ENCODE data around the gene FAM221B.

The FAM221B gene

GRCh38 chr9:35856882-35857281 lies 28.4 kb upstream of the FAM221B start:
- intact Hi-C loops (cut with micrococcal nuclease) = no loop called here
- Mint-ChIP-seq H3K27ac (no peak overlapping the region), H3K27me3 (peaks cover 96% of the 10 kb centered on the region), H3K4me3 (no peak overlapping the region), H3K36me3 (ENCODE audit: low read depth) (no peaks in the 10 kb centered on the region), H3K4me1 (ENCODE audit: low read depth) (peaks cover 23% of the 10 kb centered on the region), H3K9me3 (no peaks in the 10 kb centered on the region)

GRCh38 chr9:35856206-35856605 lies 27.7 kb upstream of the FAM221B start:
- H3K36me3 Mint-ChIP-seq (ENCODE audit: low read depth) = no peaks in the 10 kb centered on the region
- H3K27me3 Mint-ChIP-seq = peaks cover 96% of the 10 kb centered on the region

GRCh38 chr9:35854091-35854762 lies 25.7 kb upstream of the FAM221B start:
- H3K27me3 Mint-ChIP-seq = peaks cover 89% of the 10 kb centered on the region
- no peak overlapping the region for H3K27ac Mint-ChIP-seq
- H3K4me1 Mint-ChIP-seq (ENCODE audit: low read depth) = peaks cover 15% of the 10 kb centered on the region
- intact Hi-C loops (cut with micrococcal nuclease) = no loop called here
- H3K9me3 Mint-ChIP-seq = no peaks in the 10 kb centered on the region
- H3K36me3 Mint-ChIP-seq (ENCODE audit: low read depth) = no peaks in the 10 kb centered on the region
- H3K4me3 Mint-ChIP-seq = no peak overlapping the region

More at GRCh38 chr9:35856206-35856605, 27.7 kb upstream of the FAM221B start:
- Mint-ChIP-seq H3K4me3 (no peak overlapping the region), H3K27ac (no peak overlapping the region), H3K4me1 (ENCODE audit: low read depth) (peaks cover 23% of the 10 kb centered on the region), H3K9me3 (no peaks in the 10 kb centered on the region)
- intact Hi-C loops (cut with micrococcal nuclease) = no loop called here

- intact Hi-C loops (cut with micrococcal nuclease) = no loop called here
- H3K4me3 Mint-ChIP-seq = no peak overlapping the region
- peaks cover 89% of the 10 kb centered on the region for H3K27me3 Mint-ChIP-seq
- H3K9me3 Mint-ChIP-seq = no peaks in the 10 kb centered on the region
- no peak overlapping the region for H3K27ac Mint-ChIP-seq
- H3K4me1 Mint-ChIP-seq (ENCODE audit: low read depth) = peaks cover 9% of the 10 kb centered on the region
- H3K36me3 Mint-ChIP-seq (ENCODE audit: low read depth) = no peaks in the 10 kb centered on the region
These were observed 24.6 kb upstream of the FAM221B start for GRCh38 chr9:35852876-35853865.

GRCh38 chr9:35852267-35852815 lies 23.8 kb upstream of the FAM221B start:
- Mint-ChIP-seq H3K27me3 (peaks cover 93% of the 10 kb centered on the region), H3K4me3 (no peak overlapping the region), H3K4me1 (ENCODE audit: low read depth) (peaks cover 13% of the 10 kb centered on the region), H3K9me3 (no peaks in the 10 kb centered on the region), H3K36me3 (ENCODE audit: low read depth) (no peaks in the 10 kb centered on the region), H3K27ac (no peak overlapping the region)
- intact Hi-C loops (cut with micrococcal nuclease) = no loop called here

GRCh38 chr9:35847792-35848572 lies 19.4 kb upstream of the FAM221B start:
- Mint-ChIP-seq H3K27me3 (peaks cover 78% of the 10 kb centered on the region), H3K36me3 (ENCODE audit: low read depth) (no peaks in the 10 kb centered on the region), H3K27ac (no peak overlapping the region), H3K4me3 (no peak overlapping the region), H3K9me3 (no peaks in the 10 kb centered on the region), H3K4me1 (ENCODE audit: low read depth) (peaks cover 47% of the 10 kb centered on the region)
- intact Hi-C loops (cut with micrococcal nuclease) = loop anchor here (5.0 kb wide), 1 partner anchor 34 kb away; no protein-coding TSS in a partner anchor

- H3K27ac Mint-ChIP-seq = no peak overlapping the region
These were observed 17.6 kb upstream of the FAM221B start for GRCh38 chr9:35845824-35846771.

GRCh38 chr9:35844628-35845270 lies 16.2 kb upstream of the FAM221B start:
- Mint-ChIP-seq H3K4me3 (no peak overlapping the region), H3K36me3 (ENCODE audit: low read depth) (peaks cover 8% of the 10 kb centered on the region), H3K27me3 (peaks cover 82% of the 10 kb centered on the region), H3K4me1 (ENCODE audit: low read depth) (peaks cover 79% of the 10 kb centered on the region), H3K27ac (peak overlapping the region; percentile 76), H3K9me3 (peaks cover 10% of the 10 kb centered on the region)
- intact Hi-C loops (cut with micrococcal nuclease) = loop anchor here (2.0 to 5.0 kb wide), 2 partner anchors 16 to 38 kb away; partner anchors contain the start of genes FAM221B and TMEM8B

More at GRCh38 chr9:35845824-35846771, 17.6 kb upstream of the FAM221B start:
- Mint-ChIP-seq H3K9me3 (no peaks in the 10 kb centered on the region), H3K36me3 (ENCODE audit: low read depth) (no peaks in the 10 kb centered on the region), H3K4me1 (ENCODE audit: low read depth) (peaks cover 66% of the 10 kb centered on the region), H3K27me3 (peaks cover 75% of the 10 kb centered on the region), H3K4me3 (no peak overlapping the region)
- intact Hi-C loops (cut with micrococcal nuclease) = loop anchor here (2.0 to 5.0 kb wide), 2 partner anchors 17 to 36 kb away; partner anchors contain the start of genes FAM221B and TMEM8B

GRCh38 chr9:35842795-35843194 lies 14.3 kb upstream of the FAM221B start:
- intact Hi-C loops (cut with micrococcal nuclease) = no loop called here
- H3K27me3 Mint-ChIP-seq = peaks cover 83% of the 10 kb centered on the region
- peaks cover 12% of the 10 kb centered on the region for H3K9me3 Mint-ChIP-seq
- peaks cover 91% of the 10 kb centered on the region for H3K4me1 Mint-ChIP-seq (ENCODE audit: low read depth)
- H3K36me3 Mint-ChIP-seq (ENCODE audit: low read depth) = peaks cover 8% of the 10 kb centered on the region
- H3K27ac Mint-ChIP-seq = no peak overlapping the region
- H3K4me3 Mint-ChIP-seq = no peak overlapping the region

GRCh38 chr9:35842020-35842745 lies 13.7 kb upstream of the FAM221B start:
- H3K4me1 Mint-ChIP-seq (ENCODE audit: low read depth) = peaks cover 91% of the 10 kb centered on the region
- H3K36me3 Mint-ChIP-seq (ENCODE audit: low read depth) = peaks cover 8% of the 10 kb centered on the region
- H3K27me3 Mint-ChIP-seq = peaks cover 83% of the 10 kb centered on the region
- peaks cover 12% of the 10 kb centered on the region for H3K9me3 Mint-ChIP-seq
- H3K27ac Mint-ChIP-seq = no peak overlapping the region
- no peak overlapping the region for H3K4me3 Mint-ChIP-seq
- intact Hi-C loops (cut with micrococcal nuclease) = no loop called here

- Mint-ChIP-seq H3K4me3 (no peak overlapping the region), H3K27ac (no peak overlapping the region), H3K36me3 (ENCODE audit: low read depth) (peaks cover 8% of the 10 kb centered on the region), H3K9me3 (peaks cover 12% of the 10 kb centered on the region), H3K4me1 (ENCODE audit: low read depth) (peaks cover 90% of the 10 kb centered on the region), H3K27me3 (peaks cover 83% of the 10 kb centered on the region)
- intact Hi-C loops (cut with micrococcal nuclease) = no loop called here
These were observed 13.0 kb upstream of the FAM221B start for GRCh38 chr9:35841645-35841900.

Measured in dendritic cell treated with granulocyte-macrophage colony-stimulating factor and Interleukin-4, amounts not matched to agents 40 ng/mL and 50 ng/mL, for 4 days (primary cell).